ENCODE results near the gene CD200R1. TPM values are rescaled to one million over a fixed set of nuclear protein-coding genes. Genes with fewer than 3 reads are reported as not detected.

Gene CD200R1
- total RNA-seq, 2 donors from 2014 or later: 0.84 to 1.1 TPM

- Histone ChIP-seq H3K27ac (no peak overlapping the region), H3K27me3 (no peaks in the 10 kb centered on the region), H3K36me3 (peaks cover 7% of the 10 kb centered on the region), H3K4me3 (no peak overlapping the region), H3K9ac (ENCODE audit: low read depth in 2 of 2, low read length in 2 of 2) (no peak overlapping the region), H3K9me3 (no peaks in the 10 kb centered on the region), H3K4me1 (no peaks in the 10 kb centered on the region)
- intact Hi-C loops (cut with DNase I): no loop called here
- no peak for TF ChIP-seq CTCF (IDR thresholded peaks at IDR 0.05)
- DNase-seq: no peak
Measured at GRCh38 chr3:113008117-113008516, 33.2 kb upstream of the CD200R1 start.

GRCh38 chr3:113006359-113007056, 31.6 kb upstream of the CD200R1 start:
- Histone ChIP-seq H3K9ac (ENCODE audit: low read depth in 2 of 2, low read length in 2 of 2) (no peak overlapping the region), H3K4me1 (no peaks in the 10 kb centered on the region), H3K36me3 (peaks cover 10% of the 10 kb centered on the region), H3K27ac (no peak overlapping the region), H3K9me3 (no peaks in the 10 kb centered on the region), H3K4me3 (no peak overlapping the region), H3K27me3 (no peaks in the 10 kb centered on the region)
- TF ChIP-seq CTCF (IDR thresholded peaks at IDR 0.05): no peak
- intact Hi-C loops (cut with DNase I): no loop called here
- DNase-seq: no peak

- no peaks in the 10 kb centered on the region for H3K9me3 ChIP-seq
- H3K27ac ChIP-seq: no peak overlapping the region
- H3K36me3 ChIP-seq: peaks cover 10% of the 10 kb centered on the region
- H3K4me3 ChIP-seq: no peak overlapping the region
- H3K27me3 ChIP-seq: no peaks in the 10 kb centered on the region
- intact Hi-C loops (cut with DNase I): no loop called here
- H3K4me1 ChIP-seq: no peaks in the 10 kb centered on the region
- no peak for TF ChIP-seq CTCF (IDR thresholded peaks at IDR 0.05)
- DNase-seq: no peak
- no peak overlapping the region for H3K9ac ChIP-seq (ENCODE audit: low read depth in 2 of 2, low read length in 2 of 2)
Measured at GRCh38 chr3:113005611-113006010, 30.7 kb upstream of the CD200R1 start.

- Histone ChIP-seq H3K9ac (ENCODE audit: low read depth in 2 of 2, low read length in 2 of 2) (no peak overlapping the region), H3K9me3 (no peaks in the 10 kb centered on the region), H3K27me3 (no peaks in the 10 kb centered on the region), H3K27ac (no peak overlapping the region), H3K4me3 (no peak overlapping the region), H3K36me3 (peaks cover 9% of the 10 kb centered on the region), H3K4me1 (no peaks in the 10 kb centered on the region)
- intact Hi-C loops (cut with DNase I): no loop called here
- no peak for TF ChIP-seq CTCF (IDR thresholded peaks at IDR 0.05)
- DNase-seq: no peak
Measured at GRCh38 chr3:113002679-113003078, 27.8 kb upstream of the CD200R1 start.

- Histone ChIP-seq H3K9me3 (no peaks in the 10 kb centered on the region), H3K9ac (ENCODE audit: low read depth in 2 of 2, low read length in 2 of 2) (no peak overlapping the region), H3K27me3 (no peaks in the 10 kb centered on the region), H3K4me1 (no peaks in the 10 kb centered on the region), H3K4me3 (no peak overlapping the region), H3K36me3 (peaks cover 3% of the 10 kb centered on the region), H3K27ac (no peak overlapping the region)
- no peak for TF ChIP-seq CTCF (IDR thresholded peaks at IDR 0.05)
- intact Hi-C loops (cut with DNase I): no loop called here
- no peak for DNase-seq
Measured at GRCh38 chr3:113002037-113002436, 27.1 kb upstream of the CD200R1 start.
